Hepatocyte (in vitro differentiated cells): ENCODE results near the gene INPPL1. TPM values are rescaled to one million over a fixed set of nuclear protein-coding genes. Genes with fewer than 3 reads are reported as not detected.
A peak's percentile ranks its signal among the peaks of the same experiment; 100 is the strongest.

Experiments
- DNase-seq: peaks from one replicate; pipeline ENCODE4 v3.0.0-alpha.2; 2016; ENCODE audit warnings: low spot score
- H2AFZ ChIP-seq: fragments of 200-600 bp; sonication (generic); 2 replicates; pipeline ENCODE4 v1.6.0; 2016; ENCODE audit warnings: antibody characterized with exemption, mild to moderate bottlenecking
- H3K27ac ChIP-seq: fragments of 200-600 bp; sonication (generic); 2 replicates; pipeline ENCODE4 v1.5.1; 2016; ENCODE audit warnings: mild to moderate bottlenecking
- H3K27me3 ChIP-seq: fragments of 200-600 bp; sonication (generic); 2 replicates; pipeline ENCODE4 v1.6.1; 2016
- H3K36me3 ChIP-seq: fragments of 200-600 bp; sonication (generic); replicated peaks from 2 replicates; pipeline ENCODE4 v1.5.1; 2016; ENCODE audit warnings: low read depth; ENCODE audit not compliant: insufficient read depth
- H3K4me1 ChIP-seq: fragments of 200-600 bp; sonication (generic); 2 replicates; pipeline ENCODE4 v1.5.1; 2016; ENCODE audit warnings: mild to moderate bottlenecking, moderate library complexity; ENCODE audit not compliant: insufficient read depth
- H3K4me2 ChIP-seq: fragments of 200-600 bp; sonication (generic); 2 replicates; pipeline ENCODE4 v1.6.0; 2016
- H3K4me3 ChIP-seq: fragments of 200-600 bp; sonication (generic); 2 replicates; pipeline ENCODE4 v1.5.1; 2016; ENCODE audit warnings: mild to moderate bottlenecking
- H3K79me2 ChIP-seq: fragments of 200-600 bp; sonication (generic); 2 replicates; pipeline ENCODE4 v1.6.0; 2017; ENCODE audit warnings: mild to moderate bottlenecking
- H3K9me2 ChIP-seq: fragments of 200-600 bp; sonication (generic); replicated peaks from 2 replicates; pipeline ENCODE4 v1.6.0; 2017; ENCODE audit warnings: mild to moderate bottlenecking; ENCODE audit not compliant: insufficient read depth
- H3K9me3 ChIP-seq: fragments of 200-600 bp; sonication (generic); 2 replicates; pipeline ENCODE4 v1.5.1; 2016; ENCODE audit warnings: low read depth, mild to moderate bottlenecking
- H4K20me1 ChIP-seq: fragments of 200-600 bp; sonication (generic); 2 replicates; pipeline ENCODE4 v1.6.0; 2016; ENCODE audit warnings: mild to moderate bottlenecking; ENCODE audit not compliant: insufficient read depth, poor library complexity, severe bottlenecking
- CTCF ChIP-seq: fragments of 200-600 bp; sonication (generic); IDR thresholded peaks from 2 replicates; pipeline ENCODE4 v1.5.1; 2016; ENCODE audit warnings: antibody characterized with exemption, mild to moderate bottlenecking; ENCODE audit not compliant: poor library complexity
- EZH2 ChIP-seq: fragments of 200-600 bp; sonication (generic); IDR thresholded peaks from 2 replicates; pipeline ENCODE4 v1.6.1; 2016; ENCODE audit warnings: antibody characterized with exemption, mild to moderate bottlenecking, borderline replicate concordance
- EZH2phosphoT487 ChIP-seq: fragments of 200-600 bp; sonication (generic); IDR thresholded peaks from one replicate; pipeline ENCODE4 v1.6.1; 2018; ENCODE audit warnings: antibody characterized with exemption, mild to moderate bottlenecking, low read depth, moderate library complexity; ENCODE audit not compliant: unreplicated experiment, severe bottlenecking
- WGBS: methylation state at CpG from one replicate; pipeline ENCODE4 v1.1.6; 2016; ENCODE audit warnings: low lambda C conversion rate; ENCODE audit errors: missing lambda C conversion rate; 5-methylcytosine and 5-hydroxymethylcytosine counted together
- polyA plus RNA-seq: library from polyadenylated mRNA; unstranded; fragments of >200 nt; fragmentation: Nextera tagmentation; extraction: Ambion mirVana; gene quantifications from 2 replicates; pipeline ENCODE4 v1.2.1, GENCODE V29; 2016
- total RNA-seq: library from RNA; depleted of rRNA; stranded (reverse); fragments of >200 nt; gene quantifications from 2 replicates; pipeline ENCODE4 v1.2.3, GENCODE V29; 2014

INPPL1 gene
- total and polyA plus RNA-seq, 2 experiments from 2014 or later, result 74.8 to 99.4 TPM

- H3K4me2 ChIP-seq, result no peak overlapping the region
- DNase-seq, result peak; percentile 82
- H3K36me3 ChIP-seq, result no peaks in the 10 kb centered on the region
Observed at GRCh38 chr11:72238040-72238450, 13.5 kb downstream of the INPPL1 start.

GRCh38 chr11:72238492-72239312, 14.1 kb downstream of the INPPL1 start:
- peak; percentile 0 for TF ChIP-seq CTCF
- TF ChIP-seq EZH2phosphoT487, result no peak
- TF ChIP-seq EZH2, result no peak
- Histone ChIP-seq H3K4me1 (peaks cover 15% of the 10 kb centered on the region), H3K9me2 (no peaks in the 10 kb centered on the region), H3K4me2 (peak overlapping the region; percentile 76), H3K27ac (no peak overlapping the region), H3K36me3 (no peaks in the 10 kb centered on the region), H3K27me3 (peaks cover 52% of the 10 kb centered on the region), H3K9me3 (no peaks in the 10 kb centered on the region), H2AFZ (no peak overlapping the region), H3K4me3 (no peak overlapping the region), H4K20me1 (peaks cover 12% of the 10 kb centered on the region), H3K79me2 (no peaks in the 10 kb centered on the region)
- WGBS, result 68% methylated on average over 25 of the region's 28 CpGs
- no peak for DNase-seq

More at GRCh38 chr11:72238040-72238450, 13.5 kb downstream of the INPPL1 start:
- H3K9me2 ChIP-seq, result no peaks in the 10 kb centered on the region
- H3K9me3 ChIP-seq, result no peaks in the 10 kb centered on the region
- H2AFZ ChIP-seq, result no peak overlapping the region
- peaks cover 14% of the 10 kb centered on the region for H3K4me1 ChIP-seq
- H3K27me3 ChIP-seq, result peaks cover 45% of the 10 kb centered on the region
- WGBS, result 61% methylated on average over 13 of the region's 16 CpGs
- TF ChIP-seq CTCF, result peak; percentile 67
- no peak for TF ChIP-seq EZH2phosphoT487
- TF ChIP-seq EZH2, result no peak
- no peaks in the 10 kb centered on the region for H3K79me2 ChIP-seq
- peaks cover 13% of the 10 kb centered on the region for H4K20me1 ChIP-seq
- H3K27ac ChIP-seq, result no peak overlapping the region
- H3K4me3 ChIP-seq, result no peak overlapping the region

GRCh38 chr11:72239313-72239848, 14.8 kb downstream of the INPPL1 start:
- Histone ChIP-seq H3K9me2 (no peaks in the 10 kb centered on the region), H2AFZ (no peak overlapping the region), H3K27me3 (peaks cover 58% of the 10 kb centered on the region), H4K20me1 (peaks cover 10% of the 10 kb centered on the region), H3K27ac (no peak overlapping the region), H3K4me1 (peaks cover 22% of the 10 kb centered on the region), H3K4me3 (no peak overlapping the region), H3K9me3 (no peaks in the 10 kb centered on the region), H3K36me3 (no peaks in the 10 kb centered on the region), H3K79me2 (no peaks in the 10 kb centered on the region), H3K4me2 (peak overlapping the region; percentile 76)
- WGBS, result 41% methylated on average over 11 of the region's 25 CpGs
- TF ChIP-seq CTCF (no peak), EZH2phosphoT487 (no peak), EZH2 (peak; percentile 17)
- DNase-seq, result peak; percentile 64
